ENCODE results near the gene PNPLA5. TPM values are rescaled to one million over a fixed set of nuclear protein-coding genes. Genes with fewer than 3 reads are reported as not detected.

The PNPLA5 gene
- polyA plus RNA-seq (2013, experiment 1 of 2), result not detected
- polyA plus RNA-seq (2013, experiment 2 of 2), result not detected

- H3K4me3 ChIP-seq (ENCODE audit: insufficient read depth in 1 of 2, low read depth in 1 of 2, low read length in 2 of 2), result peak within 1 kb of the TSS in 1 of 2 experiments; percentile 57
- no peak within 1 kb of the TSS for H4K8ac ChIP-seq (ENCODE audit: low read length)
- no peak within 1 kb of the TSS for H3K27ac ChIP-seq (ENCODE audit: low read length, poor library complexity, severe bottlenecking)
- H2BK120ac ChIP-seq (ENCODE audit: low read depth, low read length), result no peak within 1 kb of the TSS
- H3K9ac ChIP-seq (ENCODE audit: low read length), result no peak within 1 kb of the TSS
- no peak within 1 kb of the TSS for H2BK15ac ChIP-seq (ENCODE audit: low read depth, poor library complexity, severe bottlenecking)
- peak within 1 kb of the TSS in 1 of 2 experiments; percentile 26 for H3K14ac ChIP-seq (ENCODE audit: low read length in 2 of 2)
- H3K79me1 ChIP-seq (replicated peaks; ENCODE audit: low read length, poor library complexity, severe bottlenecking), result no peaks in the 10 kb centered on the region
- no peak within 1 kb of the TSS for H2BK5ac ChIP-seq (ENCODE audit: low read depth, low read length, poor library complexity, severe bottlenecking)
- no peaks in the 10 kb centered on the region for H3K36me3 ChIP-seq (ENCODE audit: control insufficient read depth in 1 of 2, insufficient read depth in 2 of 2, low read depth in 1 of 2, low read length in 2 of 2)
- no peak within 1 kb of the TSS for H3K18ac ChIP-seq (ENCODE audit: low read depth in 1 of 2, low read length in 2 of 2)
- no peak within 1 kb of the TSS for H2AFZ ChIP-seq (ENCODE audit: low read depth, low read length)
- peaks cover 70 to 76% of the 10 kb centered on the region in 2 experiments for H3K27me3 ChIP-seq (ENCODE audit: control insufficient read depth in 1 of 2, insufficient read depth in 1 of 2, low read length in 2 of 2)
- H4K91ac ChIP-seq (ENCODE audit: low read length), result no peak within 1 kb of the TSS
- peak within 1 kb of the TSS in 1 of 2 experiments; percentile 67 for H3K23ac ChIP-seq (ENCODE audit: low read length in 2 of 2)
- DNase-seq, result no peak
- H3K4me2 ChIP-seq (ENCODE audit: low read length, poor library complexity, severe bottlenecking), result peak within 1 kb of the TSS; percentile 29
- peaks cover 15% of the 10 kb centered on the region for H3K4me1 ChIP-seq (ENCODE audit: control insufficient read depth, insufficient read depth, low read depth, low read length)
- no peaks in the 10 kb centered on the region for H3K9me3 ChIP-seq (ENCODE audit: control insufficient read depth, low read length)
- 5% methylated on average over 70 of the region's 72 CpGs for WGBS
- H3K4ac ChIP-seq (ENCODE audit: low read depth in 1 of 2, low read length in 2 of 2), result no peak within 1 kb of the TSS
- no peak within 1 kb of the TSS for H2AK5ac ChIP-seq (ENCODE audit: low read length, severe bottlenecking)
- no peak within 1 kb of the TSS for H2BK12ac ChIP-seq (ENCODE audit: low read length in 2 of 2)
Observed at GRCh38 chr22:43891360-43892182, at the start of gene PNPLA5. PNPLA5 (minus strand) TSS chr22:43892013; CDS start chr22:43891880, 133 bp downstream.

DNA sequence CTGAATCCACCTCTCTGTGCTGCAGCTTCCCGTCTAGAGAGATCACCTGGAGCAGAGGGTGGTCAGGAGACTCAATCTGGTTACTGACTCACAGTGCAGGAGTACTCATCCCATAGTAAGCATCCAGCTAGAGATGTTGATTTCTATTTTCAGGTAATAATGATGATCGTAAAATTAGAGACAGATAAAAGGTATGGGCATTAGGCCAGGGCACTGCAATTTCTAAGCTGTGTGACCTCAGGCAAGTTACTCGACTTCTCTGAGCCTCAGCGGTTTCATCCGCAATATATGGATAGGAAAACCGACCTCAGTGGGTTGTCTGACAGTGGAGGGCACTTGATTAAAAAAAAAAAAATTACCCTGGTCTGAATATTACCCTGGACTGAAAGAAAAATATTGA is 49.6 kb upstream of the PNPLA5 start:
- Histone ChIP-seq H2BK120ac (ENCODE audit: low read depth, low read length) (no peak overlapping the region), H3K4me1 (ENCODE audit: control insufficient read depth, insufficient read depth, low read depth, low read length) (peaks cover 7% of the 10 kb centered on the region), H2BK12ac (ENCODE audit: low read length in 2 of 2) (no peak overlapping the region), H3K4me3 (ENCODE audit: insufficient read depth in 1 of 2, low read depth in 1 of 2, low read length in 2 of 2) (no peak overlapping the region), H3K18ac (ENCODE audit: low read depth in 1 of 2, low read length in 2 of 2) (no peak overlapping the region), H3K27me3 (ENCODE audit: control insufficient read depth in 1 of 2, insufficient read depth in 1 of 2, low read length in 2 of 2) (no peaks in the 10 kb centered on the region), H4K8ac (ENCODE audit: low read length) (no peak overlapping the region), H3K79me1 (replicated peaks; ENCODE audit: low read length, poor library complexity, severe bottlenecking) (peaks cover 7% of the 10 kb centered on the region), H3K9ac (ENCODE audit: low read length) (no peak overlapping the region), H2AFZ (ENCODE audit: low read depth, low read length) (no peak overlapping the region), H2AK5ac (ENCODE audit: low read length, severe bottlenecking) (no peak overlapping the region), H3K4me2 (ENCODE audit: low read length, poor library complexity, severe bottlenecking) (no peak overlapping the region), H3K27ac (ENCODE audit: low read length, poor library complexity, severe bottlenecking) (no peak overlapping the region), H3K23ac (ENCODE audit: low read length in 2 of 2) (no peak overlapping the region), H3K4ac (ENCODE audit: low read depth in 1 of 2, low read length in 2 of 2) (no peak overlapping the region), H3K9me3 (ENCODE audit: control insufficient read depth, low read length) (peaks cover 11% of the 10 kb centered on the region), H4K91ac (ENCODE audit: low read length) (no peak overlapping the region), H2BK5ac (ENCODE audit: low read depth, low read length, poor library complexity, severe bottlenecking) (no peak overlapping the region), H3K36me3 (ENCODE audit: control insufficient read depth in 1 of 2, insufficient read depth in 2 of 2, low read depth in 1 of 2, low read length in 2 of 2) (peaks cover 61 to 75% of the 10 kb centered on the region in 2 experiments), H2BK15ac (ENCODE audit: low read depth, poor library complexity, severe bottlenecking) (no peak overlapping the region), H3K14ac (ENCODE audit: low read length in 2 of 2) (no peak overlapping the region)
- DNase-seq, result no peak
- 96% methylated on average over 6 of the region's 6 CpGs for WGBS

DNA sequence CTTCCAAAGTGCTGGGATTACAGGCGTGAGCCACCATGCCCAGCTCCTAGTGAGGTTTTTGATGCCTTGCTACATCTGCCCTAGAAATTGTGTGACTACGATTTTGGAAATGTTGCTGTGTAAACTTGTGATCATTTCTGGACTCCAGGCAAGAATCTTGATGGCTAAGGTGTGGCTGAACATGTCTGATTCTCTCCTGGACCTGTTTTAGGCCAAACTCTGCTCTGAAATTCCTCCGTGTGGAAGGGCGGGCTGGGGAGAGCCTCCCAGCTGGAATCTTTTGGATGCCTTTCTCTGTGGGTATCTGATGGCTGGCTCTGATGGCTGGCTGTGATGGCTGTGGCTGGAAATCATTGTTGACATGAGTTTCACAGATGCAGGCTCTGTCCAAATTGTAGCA is 40.0 kb upstream of the PNPLA5 start:
- no peak overlapping the region for H4K8ac ChIP-seq (ENCODE audit: low read length)
- DNase-seq, result no peak
- H2AK5ac ChIP-seq (ENCODE audit: low read length, severe bottlenecking), result no peak overlapping the region
- H3K4me1 ChIP-seq (ENCODE audit: control insufficient read depth, insufficient read depth, low read depth, low read length), result peaks cover 2% of the 10 kb centered on the region
- H2BK5ac ChIP-seq (ENCODE audit: low read depth, low read length, poor library complexity, severe bottlenecking), result no peak overlapping the region
- no peak overlapping the region for H3K4ac ChIP-seq (ENCODE audit: low read depth in 1 of 2, low read length in 2 of 2)
- no peaks in the 10 kb centered on the region for H3K27me3 ChIP-seq (ENCODE audit: control insufficient read depth in 1 of 2, insufficient read depth in 1 of 2, low read length in 2 of 2)
- no peak overlapping the region for H3K14ac ChIP-seq (ENCODE audit: low read length in 2 of 2)
- H3K4me3 ChIP-seq (ENCODE audit: insufficient read depth in 1 of 2, low read depth in 1 of 2, low read length in 2 of 2), result no peak overlapping the region
- H2BK15ac ChIP-seq (ENCODE audit: low read depth, poor library complexity, severe bottlenecking), result no peak overlapping the region
- H2BK12ac ChIP-seq (ENCODE audit: low read length in 2 of 2), result no peak overlapping the region
- peaks cover 65 to 73% of the 10 kb centered on the region in 2 experiments for H3K36me3 ChIP-seq (ENCODE audit: control insufficient read depth in 1 of 2, insufficient read depth in 2 of 2, low read depth in 1 of 2, low read length in 2 of 2)
- H3K79me1 ChIP-seq (replicated peaks; ENCODE audit: low read length, poor library complexity, severe bottlenecking), result peaks cover 17% of the 10 kb centered on the region
- 88% methylated on average over 4 of the region's 4 CpGs for WGBS
- no peaks in the 10 kb centered on the region for H3K9me3 ChIP-seq (ENCODE audit: control insufficient read depth, low read length)
- no peak overlapping the region for H2AFZ ChIP-seq (ENCODE audit: low read depth, low read length)
- no peak overlapping the region for H3K18ac ChIP-seq (ENCODE audit: low read depth in 1 of 2, low read length in 2 of 2)
- no peak overlapping the region for H3K4me2 ChIP-seq (ENCODE audit: low read length, poor library complexity, severe bottlenecking)
- no peak overlapping the region for H3K9ac ChIP-seq (ENCODE audit: low read length)
- H4K91ac ChIP-seq (ENCODE audit: low read length), result no peak overlapping the region
- no peak overlapping the region for H2BK120ac ChIP-seq (ENCODE audit: low read depth, low read length)
- H3K23ac ChIP-seq (ENCODE audit: low read length in 2 of 2), result no peak overlapping the region
- no peak overlapping the region for H3K27ac ChIP-seq (ENCODE audit: low read length, poor library complexity, severe bottlenecking)

DNA sequence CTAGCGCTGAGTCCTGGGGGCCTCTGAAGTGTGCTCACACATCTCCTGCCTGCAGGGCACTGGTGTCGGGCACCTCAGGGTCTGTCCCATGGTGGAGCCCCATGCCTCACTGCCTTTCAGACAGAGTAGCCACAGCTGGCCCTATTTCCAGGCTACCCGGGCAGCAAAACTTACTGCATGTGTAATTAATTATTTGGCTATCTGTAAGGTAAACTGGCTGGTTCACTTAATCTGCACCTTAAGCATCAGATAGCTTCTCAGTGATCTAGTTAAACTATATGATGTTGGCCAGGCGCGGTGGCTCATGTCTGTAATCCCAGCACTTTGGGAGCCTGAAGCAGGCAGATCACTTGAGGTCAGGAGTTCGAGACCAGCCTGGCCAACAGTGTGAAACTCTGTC is 37.1 kb upstream of the PNPLA5 start:
- Histone ChIP-seq H3K4me2 (ENCODE audit: low read length, poor library complexity, severe bottlenecking) (no peak overlapping the region), H3K4ac (ENCODE audit: low read depth in 1 of 2, low read length in 2 of 2) (no peak overlapping the region), H3K27ac (ENCODE audit: low read length, poor library complexity, severe bottlenecking) (no peak overlapping the region), H3K4me3 (ENCODE audit: insufficient read depth in 1 of 2, low read depth in 1 of 2, low read length in 2 of 2) (no peak overlapping the region), H3K14ac (ENCODE audit: low read length in 2 of 2) (no peak overlapping the region), H2BK5ac (ENCODE audit: low read depth, low read length, poor library complexity, severe bottlenecking) (no peak overlapping the region), H3K18ac (ENCODE audit: low read depth in 1 of 2, low read length in 2 of 2) (no peak overlapping the region), H4K91ac (ENCODE audit: low read length) (no peak overlapping the region), H3K36me3 (ENCODE audit: control insufficient read depth in 1 of 2, insufficient read depth in 2 of 2, low read depth in 1 of 2, low read length in 2 of 2) (peaks cover 48 to 49% of the 10 kb centered on the region in 2 experiments), H2BK15ac (ENCODE audit: low read depth, poor library complexity, severe bottlenecking) (no peak overlapping the region), H2AFZ (ENCODE audit: low read depth, low read length) (no peak overlapping the region), H3K27me3 (ENCODE audit: control insufficient read depth in 1 of 2, insufficient read depth in 1 of 2, low read length in 2 of 2) (no peaks in the 10 kb centered on the region), H2AK5ac (ENCODE audit: low read length, severe bottlenecking) (no peak overlapping the region), H4K8ac (ENCODE audit: low read length) (no peak overlapping the region), H3K4me1 (ENCODE audit: control insufficient read depth, insufficient read depth, low read depth, low read length) (peaks cover 16% of the 10 kb centered on the region), H3K9ac (ENCODE audit: low read length) (no peak overlapping the region), H3K9me3 (ENCODE audit: control insufficient read depth, low read length) (no peaks in the 10 kb centered on the region), H2BK12ac (ENCODE audit: low read length in 2 of 2) (no peak overlapping the region), H2BK120ac (ENCODE audit: low read depth, low read length) (no peak overlapping the region), H3K79me1 (replicated peaks; ENCODE audit: low read length, poor library complexity, severe bottlenecking) (peaks cover 25% of the 10 kb centered on the region), H3K23ac (ENCODE audit: low read length in 2 of 2) (no peak overlapping the region)
- WGBS, result 91% methylated on average over 5 of the region's 6 CpGs
- DNase-seq, result no peak
